ENCODE measurements around the gene TLE3.

TLE3 gene

DNA sequence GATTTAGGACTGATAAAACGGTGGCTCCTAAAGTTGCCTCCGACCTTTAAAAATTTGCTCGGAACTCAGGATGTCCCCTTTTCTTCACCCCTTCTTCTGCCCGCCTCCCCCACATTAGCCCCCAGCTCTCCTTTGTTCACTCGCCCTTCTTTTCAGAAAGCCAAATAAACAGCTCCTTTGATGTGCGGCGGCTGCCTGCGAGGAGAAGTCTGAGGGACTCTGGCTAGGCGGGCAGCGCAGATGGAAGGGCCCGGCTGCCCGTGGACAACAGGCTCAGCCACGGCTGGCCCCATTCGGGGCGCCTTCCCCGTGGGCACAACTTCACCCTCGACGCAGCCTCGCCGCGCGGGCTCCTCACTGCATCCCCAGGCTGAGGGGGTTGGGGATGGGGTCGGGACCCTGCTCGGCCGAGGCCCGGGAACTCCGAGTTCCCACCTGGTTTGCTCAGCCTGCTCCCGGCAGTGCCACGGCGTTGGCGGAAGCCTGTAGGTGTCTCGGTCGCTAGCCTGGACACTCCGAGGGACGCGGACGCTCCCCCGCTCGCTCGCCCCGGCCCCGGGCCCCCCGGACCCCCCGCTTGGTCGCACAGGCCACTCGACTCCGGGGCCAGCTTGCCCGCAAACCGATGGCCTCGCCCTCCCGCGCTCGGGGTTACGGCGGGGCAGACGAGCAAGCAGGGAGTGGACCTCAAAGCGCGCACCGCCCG, 897 bp upstream of the TLE3 start:
- no peak for FAIRE-seq

DNA sequence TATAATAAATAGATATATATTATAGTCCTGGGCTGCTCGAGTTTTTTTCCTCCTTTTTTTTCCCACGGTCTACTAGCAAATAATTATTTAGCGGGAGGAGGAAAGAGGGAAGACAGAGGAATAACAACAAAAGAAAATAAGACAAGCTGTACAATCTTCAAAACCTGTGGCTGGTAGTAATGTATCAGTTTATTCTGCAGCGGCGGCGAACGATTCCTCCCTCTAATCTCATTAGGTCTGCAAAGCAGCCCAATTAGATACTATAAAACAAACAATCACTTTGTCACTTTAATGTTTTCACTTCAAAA, 390 bp upstream of the TLE3 start:
- no peak for FAIRE-seq

DNA sequence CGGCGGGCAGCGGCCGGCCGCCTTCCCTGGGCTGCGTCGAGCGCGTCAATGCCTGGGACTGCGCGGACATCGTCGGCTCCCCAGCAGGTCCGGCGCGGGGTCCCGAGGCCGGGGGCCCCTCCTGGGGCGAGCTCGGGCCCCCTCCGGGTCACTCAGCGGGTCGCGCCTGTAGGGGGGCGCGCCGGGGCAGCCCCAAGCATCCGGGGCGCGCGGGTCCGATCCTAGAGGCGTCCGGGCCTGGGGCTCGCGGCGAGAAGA, 725 bp downstream of the TLE3 start:
- no peak for FAIRE-seq

DNA sequence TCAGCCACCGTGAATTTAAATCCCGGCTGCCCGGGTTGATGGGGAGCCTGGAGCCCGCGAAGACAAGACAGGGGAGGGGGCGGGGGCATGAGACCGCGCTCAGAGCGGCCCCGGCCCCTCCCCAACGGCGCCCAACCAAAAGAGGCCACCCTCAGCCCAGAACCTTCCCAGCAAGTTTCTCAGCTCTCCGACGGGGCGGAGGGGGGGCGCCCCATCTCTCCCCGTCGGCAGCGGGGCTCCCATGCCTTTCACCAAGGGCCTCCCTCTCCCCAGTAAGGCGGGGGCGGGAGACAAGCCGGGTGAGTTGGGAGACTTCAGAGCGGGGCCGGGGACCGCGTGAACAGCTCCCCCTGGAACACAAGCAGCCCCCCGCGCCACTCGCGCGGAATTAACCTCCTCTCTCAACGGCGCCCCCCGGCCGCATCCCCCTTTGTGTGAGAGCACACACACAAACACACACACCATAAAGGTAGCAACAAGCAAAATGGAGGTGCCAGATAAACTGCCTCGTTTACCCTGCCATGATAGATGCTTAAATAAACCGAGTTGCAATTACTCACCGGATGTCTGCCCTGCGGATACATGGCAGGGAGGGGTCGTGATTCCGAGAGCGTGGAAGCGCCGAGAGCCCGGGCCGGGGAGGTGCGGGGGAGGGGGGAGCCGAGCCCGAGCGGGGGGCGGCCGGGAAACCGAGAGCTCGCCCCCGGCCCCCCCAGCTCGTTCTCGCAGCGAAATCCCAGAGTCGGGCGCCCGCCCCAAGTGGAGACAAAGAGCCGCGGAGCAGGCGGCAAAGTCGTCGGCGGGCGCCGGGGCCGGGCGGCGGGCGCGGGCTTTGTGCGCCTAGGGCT, 1.3 kb downstream of the TLE3 start:
- no peak for FAIRE-seq

DNA sequence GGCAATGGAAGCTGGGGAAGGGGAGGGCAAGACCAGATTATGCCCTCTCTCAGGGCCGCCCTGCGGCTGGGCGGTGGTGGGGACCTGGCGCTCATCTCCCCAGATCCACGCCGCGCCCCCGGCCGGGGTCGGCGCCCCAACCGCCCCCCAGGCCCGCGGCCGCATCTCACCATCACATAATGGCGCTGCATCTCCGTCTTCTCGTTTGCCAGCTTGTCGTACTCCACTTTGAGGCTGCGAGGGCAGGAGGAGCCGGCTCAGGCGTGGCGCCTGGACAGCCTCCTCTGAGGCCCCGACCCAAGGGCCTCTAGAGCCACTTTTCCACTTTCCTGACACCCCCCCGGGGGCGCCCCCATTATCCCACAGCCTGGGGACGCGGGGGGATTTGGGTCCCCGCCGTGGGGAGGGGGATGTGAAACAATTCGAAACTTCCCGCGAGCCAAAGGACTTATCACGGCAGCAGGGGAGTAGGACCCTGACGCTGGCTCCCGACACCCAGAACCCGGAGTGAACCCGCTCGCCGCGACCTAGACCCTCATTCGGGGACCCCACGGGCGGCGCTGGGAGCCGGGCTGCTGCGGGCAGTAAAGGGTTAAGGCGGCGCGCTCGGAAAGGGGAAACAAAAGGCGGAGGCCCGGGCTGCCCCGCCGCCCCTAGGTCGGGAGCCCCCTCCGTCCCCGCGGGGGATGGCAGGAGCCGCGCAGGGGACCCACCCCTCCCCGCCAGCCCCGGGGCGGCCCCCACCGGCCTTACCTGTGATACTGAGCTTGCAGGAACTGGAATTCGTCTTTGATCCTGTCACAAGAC, 2.1 kb downstream of the TLE3 start:
- FAIRE-seq, result no peak

DNA sequence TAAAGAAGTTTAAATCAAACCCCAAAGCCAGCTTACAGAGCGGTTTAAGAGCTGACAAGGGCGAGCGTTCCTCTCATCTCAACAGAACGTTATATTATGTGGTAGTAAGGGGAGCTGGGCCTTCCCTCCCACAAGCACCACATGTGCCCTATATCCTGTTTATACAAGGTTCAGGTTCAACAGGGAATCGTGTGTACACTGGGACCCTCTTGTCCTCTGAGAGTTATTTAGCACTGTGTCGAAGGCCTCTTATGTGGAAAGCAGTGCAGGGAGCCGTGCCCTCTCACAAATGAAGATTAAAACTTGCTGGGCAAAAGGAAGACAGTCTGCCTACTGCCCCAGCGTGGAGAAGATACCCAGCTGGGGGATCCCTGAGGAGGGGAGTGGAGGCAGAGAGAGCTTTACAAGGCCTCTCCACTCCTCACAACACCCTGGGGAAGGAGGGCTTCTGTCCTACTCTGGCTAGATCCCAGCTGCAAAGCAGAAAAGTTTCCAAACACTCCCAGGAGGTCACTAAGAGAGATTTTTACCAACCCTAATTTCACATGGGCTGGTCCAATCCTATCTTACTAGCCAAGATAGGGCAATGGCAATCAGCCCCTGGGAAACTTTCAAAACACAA, 2.9 kb downstream of the TLE3 start:
- no peak for FAIRE-seq

DNA sequence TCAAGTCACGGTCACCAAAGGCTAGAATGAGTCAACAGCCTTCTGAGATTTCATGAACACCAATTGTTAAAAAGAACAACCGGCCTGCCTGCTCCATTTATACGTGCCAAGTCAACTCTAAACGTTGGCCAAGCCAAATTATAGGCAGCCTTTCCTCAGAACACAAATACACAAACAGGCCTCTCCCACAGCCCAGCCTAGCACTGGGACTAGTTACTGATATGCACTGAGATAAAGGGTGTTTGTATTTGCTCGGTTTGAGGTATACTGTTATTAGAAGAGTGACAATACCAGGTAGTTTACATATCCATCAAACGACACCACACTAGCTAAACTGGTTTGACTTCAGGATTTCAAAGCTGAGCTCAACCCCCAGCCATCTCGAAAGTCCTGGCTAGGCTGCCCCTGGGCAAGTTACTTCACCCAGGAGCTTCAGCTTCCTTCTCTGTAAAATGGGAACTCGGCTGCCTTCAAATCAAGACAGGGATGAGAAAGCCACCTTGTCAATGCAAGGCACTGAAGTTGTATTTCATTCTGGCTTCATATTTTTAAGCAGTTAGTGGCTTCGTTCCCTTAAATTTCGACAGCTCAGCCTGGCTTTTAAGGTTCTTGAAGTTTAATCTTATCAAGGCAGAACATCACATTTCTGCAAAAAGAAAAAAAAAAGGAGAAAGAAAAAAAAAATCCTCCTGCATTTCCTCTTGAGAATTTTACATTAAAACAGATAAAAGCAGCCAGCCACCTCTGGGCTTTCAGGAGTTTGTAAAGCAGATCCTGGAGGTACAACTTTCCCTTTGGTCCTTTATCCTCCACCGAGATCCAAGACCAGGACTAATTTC, 4.0 kb downstream of the TLE3 start:
- no peak for FAIRE-seq

DNA sequence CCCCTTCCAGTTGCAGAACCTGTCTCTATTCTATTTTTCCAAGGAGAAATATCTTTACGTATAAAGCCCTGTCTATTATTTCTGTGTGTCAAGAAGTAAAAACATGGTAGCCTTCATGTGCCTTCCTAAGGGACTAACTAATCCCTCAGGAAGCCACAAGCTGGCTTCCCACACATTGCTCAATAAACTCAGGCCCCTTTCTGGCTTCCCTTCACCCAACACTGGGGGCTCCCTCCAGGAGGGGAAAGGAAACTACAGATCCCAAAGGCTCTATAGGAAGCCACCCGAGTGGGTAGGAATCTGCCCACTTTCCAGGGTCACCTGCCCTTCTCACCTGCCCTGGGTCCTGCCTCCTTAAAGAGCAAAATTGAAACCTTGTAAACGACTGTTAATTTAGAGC, 4.6 kb downstream of the TLE3 start:
- no peak for FAIRE-seq

DNA sequence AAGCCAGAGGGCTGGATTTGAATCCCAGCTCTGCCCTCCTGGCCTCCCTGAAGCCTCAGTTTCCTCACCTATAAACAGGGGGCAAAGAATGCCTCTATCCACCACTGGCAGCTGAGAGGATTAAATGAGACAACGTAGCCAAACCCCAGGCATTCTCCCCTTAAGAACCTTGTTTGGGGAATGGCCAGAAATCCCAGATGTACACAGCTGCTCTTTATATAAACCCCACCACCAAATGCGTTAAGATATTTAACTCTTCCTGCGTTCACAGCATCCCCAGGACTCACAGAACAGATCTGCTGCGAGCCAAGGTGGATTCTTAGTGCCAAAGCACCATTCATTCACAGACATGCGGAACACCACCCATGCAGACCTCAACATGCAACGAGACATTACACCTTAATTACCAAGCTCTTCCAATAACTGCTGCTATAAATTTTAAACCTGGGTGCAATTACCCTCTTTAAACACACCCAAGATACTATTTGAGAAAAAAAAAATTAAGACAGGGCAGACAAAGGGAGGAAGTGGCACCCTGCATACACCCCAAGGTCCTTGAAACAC, 5.2 kb downstream of the TLE3 start:
- FAIRE-seq, result no peak

DNA sequence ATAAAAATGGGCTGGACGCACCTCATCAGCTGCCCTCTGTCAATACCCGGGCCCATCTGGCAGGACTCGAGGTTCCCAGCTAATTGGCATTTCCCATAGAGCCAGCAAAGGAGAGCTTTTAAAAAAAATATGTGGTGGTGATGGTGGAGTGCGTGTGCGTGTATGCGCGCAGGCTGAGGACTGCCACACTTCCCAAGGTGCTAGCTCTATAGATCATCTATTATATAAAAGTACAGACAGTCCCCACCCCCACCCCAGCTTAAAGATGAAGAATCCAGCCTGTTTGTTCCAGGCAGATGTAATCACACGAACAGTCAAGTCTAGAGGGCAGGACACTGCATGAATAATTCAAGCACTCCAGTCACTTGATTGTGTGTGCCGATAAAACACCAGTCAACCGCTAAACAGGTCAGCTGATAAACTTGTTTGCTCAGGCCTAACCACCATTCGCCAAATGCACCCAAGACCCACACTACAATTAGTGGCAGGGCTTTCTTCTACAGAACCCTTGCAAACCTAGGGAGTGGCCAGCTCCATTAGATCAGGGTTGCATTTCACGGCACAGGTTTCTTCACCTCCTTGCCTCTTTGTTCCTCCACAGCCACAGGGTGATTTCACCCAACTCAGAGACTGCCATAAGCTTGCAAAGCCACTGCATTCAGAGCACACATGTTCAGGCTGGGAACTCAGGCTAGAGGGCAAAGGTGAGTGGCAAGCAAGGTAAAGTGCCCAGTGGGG, 5.8 kb downstream of the TLE3 start:
- FAIRE-seq, result no peak

DNA sequence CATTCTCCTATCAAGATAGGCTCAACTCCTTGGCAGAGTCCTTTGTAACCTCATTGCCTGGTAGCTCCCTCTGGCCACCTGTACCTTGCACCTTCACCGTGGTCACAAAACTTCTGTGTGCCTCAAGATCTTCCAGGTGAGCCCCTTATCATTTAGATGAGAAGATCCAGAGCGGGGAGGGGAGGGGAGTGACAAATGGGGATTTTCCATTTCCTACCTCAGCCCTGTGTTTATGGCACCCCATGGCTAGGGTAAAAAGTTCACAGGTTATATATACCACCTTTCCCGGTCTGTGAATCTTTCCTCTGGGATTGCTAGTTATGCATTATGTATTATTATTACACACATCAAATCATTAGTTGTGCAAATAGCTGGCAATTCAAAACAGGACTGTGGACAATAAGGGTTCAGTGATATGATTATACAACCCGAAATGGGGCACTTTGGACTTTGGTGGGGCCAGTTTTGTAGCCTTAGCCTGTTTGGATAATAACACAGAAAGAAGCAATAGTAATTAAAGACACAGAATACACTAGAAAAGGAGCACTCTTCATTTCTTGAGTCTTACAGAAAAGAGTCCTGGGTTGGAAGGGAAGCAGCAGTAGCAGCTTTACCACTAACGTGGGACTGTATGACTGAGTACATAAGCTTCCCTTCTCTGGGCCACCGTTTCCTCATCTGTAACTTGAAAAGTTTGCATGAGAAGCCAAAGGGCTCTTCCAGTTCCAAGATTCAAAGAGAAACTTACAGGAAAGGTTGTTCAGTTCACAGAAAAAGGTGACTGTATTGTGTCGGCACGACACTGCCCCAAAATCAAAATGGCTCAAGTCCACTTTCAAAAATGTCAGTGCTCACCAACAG, 7.1 kb downstream of the TLE3 start:
- no peak for FAIRE-seq

DNA sequence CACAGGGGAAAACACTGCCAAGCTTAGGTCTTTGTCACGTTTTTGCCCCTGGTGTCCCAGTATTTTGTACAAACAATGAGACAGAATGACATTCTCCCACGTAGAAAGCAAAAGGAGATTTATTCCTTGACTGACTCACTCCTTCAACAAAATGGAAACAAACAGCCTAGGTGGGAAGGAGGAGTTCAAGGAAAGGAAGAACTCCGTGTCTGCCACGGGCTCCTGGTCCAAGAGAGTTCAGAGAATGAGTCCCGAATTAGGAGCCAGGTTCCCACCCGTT, 8.1 kb downstream of the TLE3 start:
- no peak for FAIRE-seq

DNA sequence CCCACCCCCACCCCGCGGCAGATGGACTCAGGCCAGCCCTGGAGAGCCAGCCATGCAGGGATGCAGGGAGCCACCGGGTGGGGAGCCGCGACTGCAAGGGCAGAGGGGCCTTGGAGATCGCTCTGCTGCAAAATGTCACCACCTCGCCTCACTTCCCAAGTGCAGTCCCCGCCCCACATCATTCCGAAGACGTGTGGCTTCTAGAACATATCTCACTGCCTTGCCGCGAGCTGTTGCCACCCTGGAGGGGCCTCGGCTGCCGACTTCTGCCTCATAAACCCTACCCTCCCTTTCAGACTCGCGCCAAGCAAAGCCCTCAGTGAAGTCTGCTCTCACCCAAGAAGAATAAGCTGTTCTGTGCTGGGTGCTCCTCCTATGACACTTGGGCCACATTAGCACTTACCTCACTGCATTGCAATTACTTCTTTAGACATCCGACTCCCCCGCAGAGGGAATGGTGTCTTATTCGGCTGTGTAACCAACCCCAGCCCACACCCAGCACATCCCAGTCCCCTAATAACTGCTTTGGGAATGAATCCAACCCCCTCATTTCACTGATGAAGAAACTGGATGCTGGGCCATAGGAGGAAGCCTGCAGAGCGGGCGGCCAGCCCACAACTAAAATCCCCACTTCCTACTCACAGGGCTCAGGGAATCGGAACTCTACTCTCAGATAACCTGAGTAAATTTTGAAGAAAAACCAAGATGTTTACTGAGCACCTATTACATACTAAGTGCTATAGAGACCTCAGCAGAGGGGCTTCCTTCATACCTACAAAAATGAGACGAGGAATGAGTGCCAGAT, 8.6 kb downstream of the TLE3 start:
- FAIRE-seq, result no peak

DNA sequence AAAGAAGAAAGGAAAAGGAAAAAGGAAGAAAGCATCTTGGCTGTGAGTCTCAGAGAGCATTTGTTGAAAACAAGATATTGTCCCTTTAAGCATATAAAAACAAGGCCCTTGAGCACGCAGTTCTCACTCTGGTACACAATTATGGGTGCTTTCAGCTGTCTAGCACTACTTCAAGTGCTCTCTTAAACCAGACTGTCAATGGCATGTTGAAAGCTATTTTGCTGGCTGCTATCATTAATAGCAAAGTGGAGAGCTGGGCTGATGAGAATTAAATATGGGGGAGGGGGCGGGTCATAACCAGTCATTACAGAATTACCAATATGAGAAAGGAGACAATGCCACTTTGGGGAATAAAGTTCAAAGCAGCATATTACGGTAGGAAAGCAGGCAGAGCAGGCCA, 9.3 kb downstream of the TLE3 start:
- FAIRE-seq, result no peak

DNA sequence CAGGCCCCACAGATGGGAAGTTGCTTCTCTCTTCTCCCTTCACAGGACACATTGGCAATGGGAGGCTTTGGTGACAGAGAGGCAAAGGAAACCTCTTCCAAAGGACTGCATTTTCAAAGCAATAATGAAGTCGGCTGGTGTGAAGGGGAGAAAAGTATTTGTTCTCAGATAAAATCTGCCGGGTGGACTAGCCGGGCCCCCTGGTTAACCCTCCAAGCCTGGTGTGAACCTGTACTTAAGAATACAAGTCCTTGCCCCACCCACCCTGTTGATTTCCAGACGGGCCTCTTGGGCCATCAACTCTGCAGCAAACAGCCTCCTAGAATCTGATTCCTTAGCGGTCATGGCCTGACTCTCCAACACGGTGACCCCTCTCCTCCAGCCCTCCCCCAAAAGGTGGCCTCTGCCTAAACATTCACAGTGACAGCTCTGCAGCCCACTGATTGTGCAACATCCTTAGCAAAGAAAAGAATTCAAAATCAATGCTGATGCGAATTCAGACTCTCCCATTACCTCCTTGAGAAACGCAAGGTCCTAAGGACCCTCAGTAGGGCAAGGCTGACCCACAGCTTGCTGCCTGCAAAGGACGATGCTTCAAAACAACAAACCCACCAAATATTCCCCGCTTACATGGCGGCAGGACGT, 9.9 kb downstream of the TLE3 start:
- FAIRE-seq, result no peak

DNA sequence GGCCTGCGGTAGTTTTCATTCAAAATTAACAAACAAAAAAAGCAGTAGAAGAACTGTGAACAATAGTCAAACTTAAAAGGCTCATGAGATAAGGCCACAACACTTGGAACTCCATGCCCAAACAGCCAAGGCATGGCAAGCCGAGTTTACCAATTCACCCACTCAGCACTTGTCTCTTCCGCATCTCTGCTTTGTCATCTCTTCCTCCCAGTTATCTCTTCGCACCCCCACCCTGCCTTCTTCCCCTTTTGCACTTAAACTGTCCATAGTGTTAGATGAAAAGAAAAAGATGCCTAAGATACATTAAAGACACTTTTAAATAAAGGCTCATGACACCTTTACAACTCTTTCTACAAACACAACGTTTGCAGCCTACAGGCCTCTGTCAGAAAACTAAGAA, 11.1 kb downstream of the TLE3 start:
- FAIRE-seq, result no peak

DNA sequence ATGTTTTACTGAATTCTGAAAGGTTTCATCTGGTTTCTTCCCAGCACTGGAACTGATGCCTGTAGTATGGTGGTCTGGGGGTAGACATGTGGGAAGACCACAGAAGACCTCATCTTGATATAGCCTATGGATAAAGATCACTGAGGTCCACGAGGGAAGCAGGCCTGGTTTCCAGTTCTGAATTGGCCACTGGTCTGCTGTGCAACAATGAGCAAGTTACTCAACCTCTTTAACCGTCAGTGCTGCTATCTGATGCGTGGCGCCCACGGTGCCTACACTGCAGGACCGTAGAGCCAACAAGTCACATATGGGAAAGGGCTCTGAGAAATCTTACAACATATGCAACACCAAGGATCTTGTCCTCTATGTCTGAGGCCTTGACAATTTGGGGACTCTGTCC, 13.3 kb downstream of the TLE3 start:
- FAIRE-seq, result no peak

DNA sequence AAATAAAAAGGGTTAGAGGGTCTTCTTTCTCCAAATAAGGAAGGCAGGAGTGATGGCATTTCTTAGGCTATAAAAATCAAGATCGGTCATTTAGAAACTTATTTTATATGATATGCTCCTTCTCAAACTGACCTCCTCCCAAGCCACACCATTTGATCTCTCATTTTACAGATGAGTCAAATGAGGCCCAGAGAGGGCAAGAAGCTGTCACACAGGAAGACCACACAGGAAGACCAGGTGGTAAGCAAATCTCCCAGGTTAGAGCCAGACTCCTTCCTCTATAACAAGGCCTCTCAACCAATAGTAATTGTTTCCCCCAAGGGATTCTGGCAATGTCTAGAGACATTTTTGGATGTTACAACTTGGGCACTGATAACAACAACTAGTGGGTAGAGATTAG, 13.8 kb downstream of the TLE3 start:
- no peak for FAIRE-seq

DNA sequence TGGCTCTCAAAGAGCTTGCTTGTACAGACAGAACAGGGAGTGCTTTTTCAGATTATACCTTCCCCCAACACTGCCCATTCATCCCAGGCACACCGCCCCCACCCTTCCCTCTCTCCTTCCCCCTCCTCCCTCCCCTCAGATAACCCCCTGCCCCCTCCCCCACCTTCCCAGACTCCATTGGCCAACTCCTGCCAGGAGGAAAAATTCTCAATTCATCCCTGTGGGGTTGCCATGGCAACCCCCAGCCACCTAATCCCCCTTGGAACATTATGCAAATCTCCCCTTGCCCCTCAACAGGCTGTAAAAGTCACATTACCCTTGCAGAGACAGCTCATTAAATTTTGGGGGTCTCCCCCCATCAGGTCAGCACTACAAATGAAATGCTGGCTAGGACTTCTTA, 14.3 kb downstream of the TLE3 start:
- FAIRE-seq, result no peak

Data from islet of Langerhans (tissue), 1 donor.